Measurements from ENCODE around the gene GPX1. TPM values are rescaled to one million over a fixed set of nuclear protein-coding genes. Genes with fewer than 3 reads are reported as not detected.
"Not testable (repeated sequence)": the region's sequence is repeated elsewhere in the genome, so short reads cannot be mapped to it uniquely, and the experiment has no call there.

GPX1 gene
- total RNA-seq, 5 donors from 2014 or later (not counting 1 experiment from before 2014, with no cell fraction given): 45.1 to 87.5 (median 73.8) TPM

DNA sequence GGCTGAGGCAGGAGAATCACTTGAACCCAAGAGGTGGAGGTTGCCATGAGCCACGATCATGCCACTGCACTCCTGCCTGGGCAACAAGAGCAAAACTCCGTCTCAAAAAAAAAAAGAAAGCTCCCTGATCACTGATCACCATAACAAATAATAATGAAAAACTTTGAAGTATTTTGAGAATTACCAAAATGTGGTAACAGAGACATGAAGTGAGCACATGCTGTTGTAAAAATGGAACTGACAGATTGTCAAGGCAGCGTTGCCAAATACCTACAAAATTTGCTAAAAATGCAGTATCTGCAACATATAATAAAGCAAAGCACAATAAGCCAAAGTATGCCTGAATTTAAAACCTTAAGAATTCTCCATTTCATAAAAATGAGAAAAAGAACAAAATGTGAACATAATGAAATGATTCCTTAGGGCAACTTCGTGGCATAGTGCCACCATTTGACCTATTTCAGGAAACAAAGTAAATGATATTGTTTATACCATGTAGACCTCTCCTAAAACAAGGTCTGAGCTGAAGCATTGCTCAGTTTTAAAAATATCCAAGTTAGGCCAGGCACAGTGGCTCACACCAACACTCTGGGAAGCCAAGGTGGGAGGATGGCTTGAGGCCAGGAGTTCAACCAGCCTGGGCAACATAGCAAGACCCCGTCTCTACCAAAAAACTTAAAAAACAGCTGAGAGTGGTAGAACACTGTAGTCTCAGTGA is 24.1 kb downstream of the GPX1 start:
- no peaks in the 10 kb centered on the region for H3K9me3 Mint-ChIP-seq
- POLR2A ChIA-PET: interaction anchor here in 1 of 2 donors (0.6 kb wide), 1 partner anchor 617 kb away, joined by 5 read pairs; the partner anchor contains the start of gene IP6K2
- no peak for DNase-seq

DNA sequence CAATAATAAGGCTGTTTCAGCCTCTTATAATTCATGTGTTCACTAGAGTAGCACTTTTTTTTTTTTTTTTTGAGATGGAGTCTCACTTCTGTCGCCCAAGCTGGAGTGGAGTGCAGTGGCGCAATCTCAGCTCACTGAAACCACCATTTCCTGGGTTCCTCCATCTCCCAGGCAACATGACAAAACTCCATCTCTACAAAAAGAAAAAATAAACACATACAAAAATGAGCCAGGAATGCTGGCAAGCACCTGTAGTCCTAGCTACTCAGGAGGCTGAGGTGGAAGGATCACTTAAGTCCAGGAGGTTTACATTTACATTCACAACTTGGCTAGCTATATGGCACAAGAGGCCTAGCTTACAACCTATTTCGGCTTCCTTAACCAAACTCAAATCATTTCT is 25.1 kb downstream of the GPX1 start:
- POLR2A ChIA-PET: interaction anchor here (0.5 to 0.7 kb wide), 7 partner anchors 12 to 665 kb away, joined by 3 to 12 read pairs (median 4); partner anchors contain the start of gene IP6K2 (in 1 of the 2)
- ATAC-seq (replicated peaks in 1 of 4) (peak; percentile 51 to 90 (median 60)), DNase-seq (peak in 26 of 35 experiments; percentile 6 to 54 (median 16))
- no peak overlapping the region for H3K4me3 Mint-ChIP-seq
- H3K27ac ChIP-seq (ENCODE audit: low read length): peak overlapping the region; percentile 59
- H3K27ac Mint-ChIP-seq: peak overlapping the region; percentile 92 to 93
- H3K36me3 ChIP-seq (ENCODE audit: control insufficient read depth in 2 of 2, extremely low read depth in 1 of 2, insufficient read depth in 1 of 2, low read length in 1 of 2): peaks cover 12 to 59% of the 10 kb centered on the region in 2 donors
- no peaks in the 10 kb centered on the region for H3K9me3 Mint-ChIP-seq
- 17% methylated on average over 1 of the region's 3 CpGs for WGBS (ENCODE audit: insufficient coverage)
- no peak overlapping the region for H3K4me3 ChIP-seq (ENCODE audit: control insufficient read depth in 1 of 2, extremely low read depth in 1 of 2, low read length in 1 of 2)
- no peaks in the 10 kb centered on the region for H3K27me3 ChIP-seq (replicated peaks in 1 of 2; ENCODE audit: control insufficient read depth in 2 of 2, extremely low read depth in 1 of 2, insufficient read depth in 2 of 2, low read length in 1 of 2)
- H3K36me3 Mint-ChIP-seq: peaks cover 33% of the 10 kb centered on the region
- CTCF ChIA-PET: interaction anchor here (0.5 to 1.1 kb wide), 9 partner anchors 12 to 1061 kb away, joined by 3 to 8 read pairs (median 4); no protein-coding TSS in a partner anchor
- peaks cover 8 to 28% of the 10 kb centered on the region in 2 experiments for H3K4me1 ChIP-seq (ENCODE audit: control insufficient read depth in 1 of 2, extremely low read depth in 1 of 2, insufficient read depth in 2 of 2, low read length in 2 of 2)
- H3K9me3 ChIP-seq: no peaks in the 10 kb centered on the region
- H3K4me1 Mint-ChIP-seq: peaks cover 25 to 46% (median 41%) of the 10 kb centered on the region in 3 donors
- no peaks in the 10 kb centered on the region for H3K27me3 Mint-ChIP-seq

More for the DNA sequence above, 24.1 kb downstream of the GPX1 start:
- no CpG with 5 or more reads among the region's 5 CpGs for WGBS (ENCODE audit: insufficient coverage)
- no peak overlapping the region for H3K4me3 ChIP-seq (ENCODE audit: control insufficient read depth in 1 of 2, extremely low read depth in 1 of 2, low read length in 1 of 2)
- Mint-ChIP-seq H3K27ac (peak overlapping the region; percentile 92 to 93), H3K36me3 (peaks cover 31% of the 10 kb centered on the region), H3K4me3 (no peak overlapping the region), H3K27me3 (no peaks in the 10 kb centered on the region), H3K4me1 (peaks cover 35 to 54% (median 48%) of the 10 kb centered on the region in 3 donors)
- ATAC-seq (replicated peaks in 1 of 4): no peak
- peaks cover 12 to 37% of the 10 kb centered on the region in 2 experiments for H3K4me1 ChIP-seq (ENCODE audit: control insufficient read depth in 1 of 2, extremely low read depth in 1 of 2, insufficient read depth in 2 of 2, low read length in 2 of 2)
- peaks cover 8 to 55% of the 10 kb centered on the region in 2 donors for H3K36me3 ChIP-seq (ENCODE audit: control insufficient read depth in 2 of 2, extremely low read depth in 1 of 2, insufficient read depth in 1 of 2, low read length in 1 of 2)
- no peaks in the 10 kb centered on the region for H3K27me3 ChIP-seq (replicated peaks in 1 of 2; ENCODE audit: control insufficient read depth in 2 of 2, extremely low read depth in 1 of 2, insufficient read depth in 2 of 2, low read length in 1 of 2)
- H3K27ac ChIP-seq (ENCODE audit: low read length): no peak overlapping the region
- CTCF ChIA-PET: no interaction called here
- no peaks in the 10 kb centered on the region for H3K9me3 ChIP-seq

DNA sequence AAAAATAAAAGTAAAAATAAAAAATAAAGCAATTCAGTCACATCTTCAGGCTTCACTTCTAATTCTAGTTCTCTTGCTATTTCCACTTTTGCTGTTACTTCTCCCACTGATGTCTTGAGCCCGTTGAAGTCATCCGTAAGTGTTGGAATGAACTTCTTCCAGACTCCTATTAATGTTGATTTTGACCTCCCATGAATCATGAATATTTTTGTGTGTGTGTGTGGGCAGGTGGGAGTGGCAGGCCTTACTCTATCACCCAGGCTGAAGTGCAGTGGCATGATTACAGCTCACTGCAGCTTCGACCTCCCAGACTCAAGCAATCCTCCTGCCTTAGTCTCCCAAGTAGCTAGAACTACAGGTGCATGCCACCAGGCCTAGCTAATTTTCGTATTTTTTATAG is 29.0 kb downstream of the GPX1 start:
- no peak for DNase-seq
- ATAC-seq (replicated peaks in 1 of 4): no peak
- no peaks in the 10 kb centered on the region for H3K9me3 Mint-ChIP-seq
- Histone ChIP-seq H3K4me3 (ENCODE audit: control insufficient read depth in 1 of 2, extremely low read depth in 1 of 2, low read length in 1 of 2) (no peak overlapping the region), H3K36me3 (ENCODE audit: control insufficient read depth in 2 of 2, extremely low read depth in 1 of 2, insufficient read depth in 1 of 2, low read length in 1 of 2) (peaks cover 12 to 73% of the 10 kb centered on the region in 2 donors), H3K27ac (ENCODE audit: low read length) (no peak overlapping the region), H3K4me1 (ENCODE audit: control insufficient read depth in 1 of 2, extremely low read depth in 1 of 2, insufficient read depth in 2 of 2, low read length in 2 of 2) (peaks cover 8 to 14% of the 10 kb centered on the region in 2 experiments), H3K9me3 (no peaks in the 10 kb centered on the region), H3K27me3 (replicated peaks in 1 of 2; ENCODE audit: control insufficient read depth in 2 of 2, extremely low read depth in 1 of 2, insufficient read depth in 2 of 2, low read length in 1 of 2) (no peaks in the 10 kb centered on the region)
- peaks cover 14 to 28% (median 25%) of the 10 kb centered on the region in 3 donors for H3K4me1 Mint-ChIP-seq
- peaks cover 37% of the 10 kb centered on the region for H3K36me3 Mint-ChIP-seq
- no peak overlapping the region for H3K4me3 Mint-ChIP-seq
- ChIA-PET POLR2A (interaction anchor here in 1 of 2 donors (0.6 kb wide), 1 partner anchor 16 kb away, joined by 6 read pairs; no protein-coding TSS in a partner anchor), CTCF (no interaction called here)
- no peaks in the 10 kb centered on the region for H3K27me3 Mint-ChIP-seq
- H3K27ac Mint-ChIP-seq: no peak overlapping the region
- WGBS (ENCODE audit: insufficient coverage): no CpG with 5 or more reads among the region's 4 CpGs

DNA sequence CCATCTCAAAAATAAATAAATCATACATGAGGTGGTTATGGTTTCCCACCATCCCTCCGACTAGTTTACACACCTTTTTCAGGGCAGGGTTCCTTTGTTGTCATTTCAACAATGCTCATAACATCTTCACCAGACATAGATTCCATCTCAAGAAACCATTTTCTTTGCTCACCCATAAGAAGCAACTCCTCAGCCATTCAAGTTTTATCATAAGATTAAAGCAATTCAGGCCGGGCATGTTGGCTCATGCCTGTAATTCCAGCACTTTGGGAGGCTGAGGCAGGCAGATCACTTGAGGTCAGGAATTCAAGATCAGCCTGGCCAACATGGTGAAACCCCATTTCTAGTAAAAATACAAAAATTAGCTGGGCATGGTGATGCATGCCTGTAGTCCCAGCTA is 29.8 kb downstream of the GPX1 start:
- H3K9me3 ChIP-seq; H3K9me3 Mint-ChIP-seq; POLR2A ChIA-PET; H3K27ac Mint-ChIP-seq; H3K27me3 Mint-ChIP-seq; CTCF ChIA-PET; H3K4me3 Mint-ChIP-seq; H3K27ac ChIP-seq (ENCODE audit: low read length); H3K4me3 ChIP-seq (ENCODE audit: control insufficient read depth in 1 of 2, extremely low read depth in 1 of 2, low read length in 1 of 2); DNase-seq; ATAC-seq (replicated peaks in 1 of 4); H3K27me3 ChIP-seq (replicated peaks in 1 of 2; ENCODE audit: control insufficient read depth in 2 of 2, extremely low read depth in 1 of 2, insufficient read depth in 2 of 2, low read length in 1 of 2): not testable (repeated sequence)
- Mint-ChIP-seq H3K4me1 (peaks cover 8 to 19% (median 18%) of the 10 kb centered on the region in 3 donors), H3K36me3 (peaks cover 42% of the 10 kb centered on the region)
- WGBS (ENCODE audit: insufficient coverage): 100% methylated on average over 1 of the region's 2 CpGs
- H3K4me1 ChIP-seq (ENCODE audit: control insufficient read depth in 1 of 2, extremely low read depth in 1 of 2, insufficient read depth in 2 of 2, low read length in 2 of 2): peaks cover 6 to 14% of the 10 kb centered on the region in 2 experiments
- peaks cover 12 to 73% of the 10 kb centered on the region in 2 donors for H3K36me3 ChIP-seq (ENCODE audit: control insufficient read depth in 2 of 2, extremely low read depth in 1 of 2, insufficient read depth in 1 of 2, low read length in 1 of 2)

DNA sequence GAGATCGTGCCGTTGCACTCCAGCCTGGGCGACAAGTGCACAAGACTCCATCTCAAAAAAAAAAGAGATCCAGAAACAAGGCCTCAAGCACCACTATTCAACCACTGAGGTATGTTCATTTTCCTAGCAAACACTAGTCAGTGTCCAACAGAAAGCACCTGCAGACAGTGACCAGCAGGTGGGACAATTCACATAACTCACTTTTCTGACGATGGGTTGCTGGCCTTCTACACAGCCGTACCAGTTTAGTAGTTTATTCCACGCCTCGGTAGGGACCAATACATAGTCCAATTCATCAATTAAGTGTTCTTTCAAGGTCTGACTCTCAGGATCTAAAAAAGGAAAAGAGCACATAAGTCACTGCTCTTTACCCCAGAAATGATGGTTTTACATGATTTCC is 30.7 kb downstream of the GPX1 start:
- ChIA-PET POLR2A (no interaction called here), CTCF (interaction anchor here in 1 of 2 donors (0.6 kb wide), 1 partner anchor 29 kb away, joined by 6 read pairs; no protein-coding TSS in a partner anchor)
- H3K36me3 Mint-ChIP-seq: peaks cover 39% of the 10 kb centered on the region

DNA sequence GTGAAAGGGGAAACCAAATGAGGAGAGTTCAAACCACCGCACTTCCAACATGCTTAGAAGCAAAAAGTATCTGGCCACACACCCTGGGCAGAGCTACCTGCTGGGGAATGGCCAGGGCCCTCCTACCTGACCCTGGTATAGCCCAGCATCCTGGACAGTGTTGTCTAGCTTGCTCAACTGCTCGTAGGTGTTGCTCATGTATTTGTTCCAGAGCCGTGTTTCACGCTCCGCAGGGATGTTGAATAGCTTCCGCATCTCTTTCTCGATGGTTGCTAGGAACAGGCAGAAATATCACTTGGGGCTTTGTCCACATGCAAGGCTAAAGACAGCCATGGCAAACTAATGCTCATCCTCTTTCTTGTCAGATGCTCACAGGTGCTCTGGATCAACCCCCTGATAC is 33.4 kb downstream of the GPX1 start:
- CTCF ChIA-PET: interaction anchor here in 1 of 2 donors (0.6 kb wide), 1 partner anchor 126 kb away, joined by 3 read pairs; no protein-coding TSS in a partner anchor
- H3K9me3 Mint-ChIP-seq: no peaks in the 10 kb centered on the region
- ATAC-seq (replicated peaks in 1 of 4) (no peak), DNase-seq (no peak)
- no peaks in the 10 kb centered on the region for H3K27me3 ChIP-seq (replicated peaks in 1 of 2; ENCODE audit: control insufficient read depth in 2 of 2, extremely low read depth in 1 of 2, insufficient read depth in 2 of 2, low read length in 1 of 2)
- H3K9me3 ChIP-seq: no peaks in the 10 kb centered on the region
- H3K27me3 Mint-ChIP-seq: no peaks in the 10 kb centered on the region
- peaks cover 3 to 91% of the 10 kb centered on the region in 2 donors for H3K36me3 ChIP-seq (ENCODE audit: control insufficient read depth in 2 of 2, extremely low read depth in 1 of 2, insufficient read depth in 1 of 2, low read length in 1 of 2)
- no peak overlapping the region for H3K4me3 Mint-ChIP-seq
- no peak overlapping the region for H3K4me3 ChIP-seq (ENCODE audit: control insufficient read depth in 1 of 2, extremely low read depth in 1 of 2, low read length in 1 of 2)
- H3K27ac ChIP-seq (ENCODE audit: low read length): no peak overlapping the region
- H3K4me1 ChIP-seq (ENCODE audit: control insufficient read depth in 1 of 2, extremely low read depth in 1 of 2, insufficient read depth in 2 of 2, low read length in 2 of 2): no peaks in the 10 kb centered on the region
- POLR2A ChIA-PET: interaction anchor here in 1 of 2 donors (0.6 kb wide), 1 partner anchor 405 kb away, joined by 7 read pairs; no protein-coding TSS in a partner anchor
- H3K36me3 Mint-ChIP-seq: peaks cover 53% of the 10 kb centered on the region
- WGBS (ENCODE audit: insufficient coverage): 98% methylated on average over 6 of the region's 7 CpGs
- peaks cover 0 to 6% (median 4%) of the 10 kb centered on the region in 3 donors for H3K4me1 Mint-ChIP-seq
- H3K27ac Mint-ChIP-seq: no peak overlapping the region

More for the DNA sequence above, 30.7 kb downstream of the GPX1 start:
- Histone ChIP-seq H3K27ac (ENCODE audit: low read length) (no peak overlapping the region), H3K4me3 (ENCODE audit: control insufficient read depth in 1 of 2, extremely low read depth in 1 of 2, low read length in 1 of 2) (no peak overlapping the region), H3K27me3 (replicated peaks in 1 of 2; ENCODE audit: control insufficient read depth in 2 of 2, extremely low read depth in 1 of 2, insufficient read depth in 2 of 2, low read length in 1 of 2) (no peaks in the 10 kb centered on the region), H3K36me3 (ENCODE audit: control insufficient read depth in 2 of 2, extremely low read depth in 1 of 2, insufficient read depth in 1 of 2, low read length in 1 of 2) (peaks cover 12 to 80% of the 10 kb centered on the region in 2 donors), H3K9me3 (no peaks in the 10 kb centered on the region), H3K4me1 (ENCODE audit: control insufficient read depth in 1 of 2, extremely low read depth in 1 of 2, insufficient read depth in 2 of 2, low read length in 2 of 2) (peaks cover 0 to 6% of the 10 kb centered on the region in 2 experiments)
- Mint-ChIP-seq H3K4me3 (no peak overlapping the region), H3K27me3 (no peaks in the 10 kb centered on the region), H3K27ac (no peak overlapping the region), H3K9me3 (no peaks in the 10 kb centered on the region), H3K4me1 (peaks cover 0 to 11% (median 11%) of the 10 kb centered on the region in 3 donors)
- ATAC-seq (replicated peaks in 1 of 4) (no peak), DNase-seq (no peak)
- no CpG with 5 or more reads among the region's 7 CpGs for WGBS (ENCODE audit: insufficient coverage)

Measured in T-cell (primary cell).